Activated naive CD8-positive, alpha-beta T cell (primary cell): Measurements from ENCODE around the gene MOG.

ENCODE experiments used
- H3K27ac Mint-ChIP-seq: one replicate; pipeline ENCODE4 v1.8.0; 2021; ENCODE audit warnings: mixed read lengths
- H3K27me3 Mint-ChIP-seq: one replicate; pipeline ENCODE4 v1.8.0; 2021; ENCODE audit warnings: mixed read lengths
- H3K36me3 Mint-ChIP-seq: one replicate; pipeline ENCODE4 v1.8.0; 2021; ENCODE audit warnings: mixed read lengths
- H3K4me1 Mint-ChIP-seq: one replicate; pipeline ENCODE4 v1.8.0; 2021; ENCODE audit warnings: low read depth, mixed read lengths
- H3K4me3 Mint-ChIP-seq: one replicate; pipeline ENCODE4 v1.8.0; 2021; ENCODE audit warnings: mild to moderate bottlenecking, mixed read lengths
- H3K9me3 Mint-ChIP-seq: one replicate; pipeline ENCODE4 v1.8.0; 2021; ENCODE audit warnings: low read depth, mixed read lengths

The MOG gene

DNA sequence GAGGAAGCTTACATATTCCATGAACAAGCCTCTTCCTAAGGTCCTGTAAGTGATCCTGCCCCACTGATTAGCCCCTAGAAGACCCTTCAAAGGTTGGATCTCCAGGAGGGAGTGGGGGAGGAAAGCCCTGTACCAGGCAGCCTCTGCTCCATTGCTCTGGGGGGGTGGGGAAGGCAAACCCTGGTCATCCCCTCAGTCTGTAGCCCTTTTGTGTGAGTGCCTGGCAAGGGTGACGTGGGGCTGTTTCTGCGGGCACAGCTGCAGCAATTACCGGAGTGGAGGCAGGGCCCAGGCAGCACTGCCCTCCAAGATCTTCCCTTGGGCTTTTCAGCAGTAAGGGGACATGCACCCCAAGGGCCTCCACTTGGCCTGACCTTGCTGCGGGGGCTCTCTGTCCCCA lies at the start of gene MOG:
MOG (plus strand) TSS at position 295 of the 400 bp plus-strand sequence. CDS start 118 bp downstream, outside the sequence.
- Mint-ChIP-seq H3K9me3 (no peaks in the 10 kb centered on the region), H3K27me3 (peaks cover 21% of the 10 kb centered on the region), H3K36me3 (no peaks in the 10 kb centered on the region), H3K4me1 (peaks cover under 1% of the 10 kb centered on the region), H3K4me3 (no peak within 1 kb of the TSS), H3K27ac (no peak within 1 kb of the TSS)

- H3K27me3 Mint-ChIP-seq: no peaks in the 10 kb centered on the region
- no peaks in the 10 kb centered on the region for H3K4me1 Mint-ChIP-seq
- H3K36me3 Mint-ChIP-seq: peaks cover 14% of the 10 kb centered on the region
- H3K4me3 Mint-ChIP-seq: no peak overlapping the region
- no peaks in the 10 kb centered on the region for H3K9me3 Mint-ChIP-seq
- H3K27ac Mint-ChIP-seq: no peak overlapping the region
Observed at GRCh38 chr6:29608131-29608530, 48.8 kb upstream of the MOG start.

DNA sequence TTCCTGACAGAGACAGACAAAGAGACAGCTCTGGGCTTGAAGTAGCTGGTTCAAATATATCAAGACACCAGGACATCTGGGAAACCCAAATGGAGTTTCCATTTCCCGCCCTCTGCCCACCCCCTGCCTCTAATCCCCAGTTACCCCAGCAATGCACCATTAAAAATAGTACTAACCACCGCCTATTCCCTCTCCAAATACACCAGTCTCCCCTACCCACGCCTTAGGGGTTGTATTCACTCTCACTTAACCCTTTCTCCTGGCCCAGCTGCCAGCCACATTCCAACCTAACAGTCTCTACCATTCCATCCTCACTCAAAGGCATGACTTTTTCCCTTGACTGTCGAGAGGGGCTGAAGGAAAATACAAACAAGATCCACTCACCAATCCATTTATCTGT lies 46.4 kb upstream of the MOG start:
- H3K27me3 Mint-ChIP-seq: no peaks in the 10 kb centered on the region
- H3K4me3 Mint-ChIP-seq: no peak overlapping the region
- no peak overlapping the region for H3K27ac Mint-ChIP-seq
- H3K4me1 Mint-ChIP-seq: no peaks in the 10 kb centered on the region
- H3K9me3 Mint-ChIP-seq: no peaks in the 10 kb centered on the region
- peaks cover 17% of the 10 kb centered on the region for H3K36me3 Mint-ChIP-seq

GRCh38 chr6:29611426-29611825 lies 45.5 kb upstream of the MOG start:
- no peak overlapping the region for H3K4me3 Mint-ChIP-seq
- H3K27ac Mint-ChIP-seq: no peak overlapping the region
- no peaks in the 10 kb centered on the region for H3K27me3 Mint-ChIP-seq
- H3K4me1 Mint-ChIP-seq: no peaks in the 10 kb centered on the region
- H3K36me3 Mint-ChIP-seq: peaks cover 15% of the 10 kb centered on the region
- no peaks in the 10 kb centered on the region for H3K9me3 Mint-ChIP-seq

DNA sequence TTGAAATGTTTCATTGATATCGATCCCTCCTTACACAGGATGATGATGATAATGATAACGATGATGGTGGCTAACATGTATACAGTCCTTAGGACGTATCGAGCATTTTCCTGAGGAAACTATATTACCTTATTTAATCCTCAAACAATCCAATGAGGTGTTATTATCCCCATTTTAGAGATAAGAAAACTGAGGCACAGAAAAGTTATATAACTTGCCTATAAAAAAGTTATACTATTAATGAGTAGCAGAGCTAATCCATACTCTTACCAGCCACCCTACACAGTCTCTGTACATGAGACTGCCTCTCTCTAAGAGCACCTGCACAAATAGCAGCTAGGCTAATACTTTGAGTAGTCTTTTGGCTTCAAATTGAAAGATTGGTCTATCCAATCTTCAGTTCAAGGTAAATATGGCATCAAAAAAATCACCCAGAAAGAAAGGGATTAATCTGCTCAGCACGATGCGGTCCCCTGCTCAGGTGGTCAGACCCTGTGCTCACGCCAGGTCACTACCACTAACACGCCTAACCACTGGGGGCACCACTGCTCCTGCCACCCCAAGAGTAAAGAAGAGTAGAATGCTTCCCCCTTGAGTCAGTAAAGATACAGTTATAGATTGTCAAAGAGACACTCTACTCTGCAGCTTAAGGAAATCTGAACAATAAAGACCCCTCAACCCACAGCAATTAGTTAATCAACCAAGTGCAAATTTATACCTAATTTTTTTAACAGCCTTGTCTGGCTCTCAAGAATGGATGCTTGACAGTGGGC lies 38.9 kb upstream of the MOG start:
- Mint-ChIP-seq H3K9me3 (no peaks in the 10 kb centered on the region), H3K27ac (no peak overlapping the region), H3K27me3 (no peaks in the 10 kb centered on the region), H3K36me3 (peaks cover 15% of the 10 kb centered on the region), H3K4me1 (no peaks in the 10 kb centered on the region), H3K4me3 (no peak overlapping the region)

GRCh38 chr6:29619578-29620160 lies 37.2 kb upstream of the MOG start:
- Mint-ChIP-seq H3K4me1 (no peaks in the 10 kb centered on the region), H3K27me3 (no peaks in the 10 kb centered on the region), H3K27ac (no peak overlapping the region), H3K36me3 (peaks cover 8% of the 10 kb centered on the region), H3K9me3 (no peaks in the 10 kb centered on the region), H3K4me3 (no peak overlapping the region)

DNA sequence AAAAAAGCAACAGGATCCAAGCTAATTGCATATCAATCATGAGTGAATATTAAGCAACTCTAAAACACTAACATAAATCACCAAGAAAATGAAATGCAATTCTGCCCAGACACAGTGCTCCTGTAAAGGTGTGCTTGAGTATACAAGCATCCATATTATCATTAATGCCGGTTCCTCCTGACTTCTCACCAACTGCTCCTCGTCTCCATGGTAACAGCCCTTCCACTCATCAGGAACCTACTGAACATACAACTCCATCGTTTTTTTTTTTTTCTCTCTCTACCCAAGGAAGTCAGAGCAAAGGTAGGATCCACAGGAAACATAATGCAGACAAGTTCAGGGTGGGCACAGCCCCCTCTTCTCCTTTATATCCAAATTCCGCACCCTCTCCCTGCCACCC lies 36.3 kb upstream of the MOG start:
- Mint-ChIP-seq H3K9me3 (no peaks in the 10 kb centered on the region), H3K27ac (no peak overlapping the region), H3K27me3 (no peaks in the 10 kb centered on the region), H3K4me3 (no peak overlapping the region), H3K4me1 (no peaks in the 10 kb centered on the region), H3K36me3 (peaks cover 7% of the 10 kb centered on the region)

DNA sequence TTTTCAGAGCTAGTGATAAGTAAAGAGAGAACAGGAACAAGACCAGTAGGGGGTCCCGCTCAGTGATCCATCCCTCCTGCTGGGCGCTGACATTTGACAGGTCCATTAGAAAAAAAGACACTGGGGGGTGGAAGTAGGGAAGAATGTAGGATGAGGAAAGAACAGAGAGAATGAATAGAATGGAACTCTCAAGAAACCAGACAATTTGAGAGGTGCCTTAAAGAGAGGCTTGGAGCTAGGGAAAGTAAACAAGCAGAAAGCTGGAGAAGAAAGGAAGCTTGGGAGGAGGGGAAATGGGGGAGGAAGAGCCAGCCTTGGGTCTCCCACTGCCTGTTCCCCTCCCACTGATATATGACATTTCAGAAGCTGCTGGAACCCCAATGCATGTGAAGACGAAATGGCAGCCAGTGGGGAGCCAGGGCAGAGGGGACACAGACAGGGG lies 32.4 kb upstream of the MOG start:
- Mint-ChIP-seq H3K27me3 (no peaks in the 10 kb centered on the region), H3K9me3 (no peaks in the 10 kb centered on the region), H3K4me1 (peaks cover 18% of the 10 kb centered on the region), H3K4me3 (no peak overlapping the region), H3K36me3 (peaks cover 2% of the 10 kb centered on the region), H3K27ac (no peak overlapping the region)

DNA sequence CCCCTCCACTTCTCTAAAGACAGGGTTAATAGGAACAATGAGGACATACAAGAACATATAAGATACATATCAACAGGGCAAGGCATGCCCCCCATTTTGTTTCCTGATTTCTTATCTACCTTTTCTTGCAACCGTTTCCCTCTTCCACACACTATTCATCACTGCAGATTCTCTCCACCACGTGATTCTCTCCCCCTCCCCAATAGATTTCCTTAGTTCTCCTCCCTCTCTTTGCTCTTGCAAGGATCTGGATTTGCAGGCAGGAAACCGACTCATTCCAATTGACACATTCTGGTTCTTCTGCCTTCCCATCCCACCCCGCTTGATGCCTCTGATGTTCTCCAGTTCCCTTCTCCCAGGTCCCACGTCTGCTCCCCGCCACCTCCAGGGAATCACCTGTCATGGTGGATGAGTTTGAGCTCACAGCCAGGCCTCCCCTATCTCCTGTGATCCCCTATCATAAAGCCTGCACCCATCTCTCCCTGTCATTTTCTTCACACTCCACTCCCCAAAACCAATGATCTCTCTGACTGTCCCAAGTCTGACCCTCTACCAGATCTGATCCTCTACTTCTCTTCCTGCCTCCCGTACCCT lies 31.5 kb upstream of the MOG start:
- Mint-ChIP-seq H3K36me3 (no peaks in the 10 kb centered on the region), H3K27me3 (no peaks in the 10 kb centered on the region), H3K9me3 (no peaks in the 10 kb centered on the region), H3K27ac (no peak overlapping the region), H3K4me3 (no peak overlapping the region), H3K4me1 (peaks cover 21% of the 10 kb centered on the region)

GRCh38 chr6:29626948-29627754 lies 29.7 kb upstream of the MOG start:
- peaks cover 37% of the 10 kb centered on the region for H3K4me1 Mint-ChIP-seq
- no peak overlapping the region for H3K27ac Mint-ChIP-seq
- no peaks in the 10 kb centered on the region for H3K9me3 Mint-ChIP-seq
- H3K27me3 Mint-ChIP-seq: no peaks in the 10 kb centered on the region
- H3K36me3 Mint-ChIP-seq: no peaks in the 10 kb centered on the region
- peak overlapping the region; percentile 77 for H3K4me3 Mint-ChIP-seq

DNA sequence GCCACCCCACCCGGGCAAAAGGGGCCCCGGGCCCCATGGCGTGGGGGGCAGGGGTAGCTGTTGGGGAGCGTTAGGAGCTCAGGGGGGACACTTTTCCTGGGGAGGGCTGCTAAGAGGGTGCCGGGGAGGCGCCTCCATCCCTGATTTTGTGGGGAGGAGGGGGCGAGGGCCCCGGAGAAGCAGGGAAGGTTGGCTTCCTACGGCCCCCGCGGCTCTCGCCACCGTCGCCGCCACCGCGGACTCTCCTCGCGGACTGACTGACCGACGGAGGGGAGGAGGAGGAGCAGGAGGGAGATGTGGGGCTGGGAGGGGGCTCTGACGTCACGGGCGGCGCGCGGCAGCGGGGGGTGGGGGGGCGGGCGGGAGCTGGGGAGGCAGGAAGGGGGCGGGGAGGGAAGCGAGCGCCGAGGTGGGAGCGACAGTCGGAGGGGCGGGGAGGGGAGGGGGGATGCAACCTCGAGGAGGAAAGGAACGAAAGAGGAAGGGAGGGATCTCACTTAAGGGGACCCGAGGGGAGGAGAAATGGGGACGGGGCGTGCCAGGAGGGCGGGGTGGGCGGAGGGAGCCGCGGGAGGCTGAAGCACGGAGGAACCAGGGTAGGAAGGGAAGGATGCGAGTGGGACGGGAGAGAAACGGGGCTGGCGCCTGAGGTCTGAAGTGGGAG lies 29.0 kb upstream of the MOG start:
- Mint-ChIP-seq H3K9me3 (no peaks in the 10 kb centered on the region), H3K4me3 (peak overlapping the region; percentile 93), H3K36me3 (no peaks in the 10 kb centered on the region), H3K27ac (peak overlapping the region; percentile 50), H3K27me3 (no peaks in the 10 kb centered on the region), H3K4me1 (peaks cover 37% of the 10 kb centered on the region)

DNA sequence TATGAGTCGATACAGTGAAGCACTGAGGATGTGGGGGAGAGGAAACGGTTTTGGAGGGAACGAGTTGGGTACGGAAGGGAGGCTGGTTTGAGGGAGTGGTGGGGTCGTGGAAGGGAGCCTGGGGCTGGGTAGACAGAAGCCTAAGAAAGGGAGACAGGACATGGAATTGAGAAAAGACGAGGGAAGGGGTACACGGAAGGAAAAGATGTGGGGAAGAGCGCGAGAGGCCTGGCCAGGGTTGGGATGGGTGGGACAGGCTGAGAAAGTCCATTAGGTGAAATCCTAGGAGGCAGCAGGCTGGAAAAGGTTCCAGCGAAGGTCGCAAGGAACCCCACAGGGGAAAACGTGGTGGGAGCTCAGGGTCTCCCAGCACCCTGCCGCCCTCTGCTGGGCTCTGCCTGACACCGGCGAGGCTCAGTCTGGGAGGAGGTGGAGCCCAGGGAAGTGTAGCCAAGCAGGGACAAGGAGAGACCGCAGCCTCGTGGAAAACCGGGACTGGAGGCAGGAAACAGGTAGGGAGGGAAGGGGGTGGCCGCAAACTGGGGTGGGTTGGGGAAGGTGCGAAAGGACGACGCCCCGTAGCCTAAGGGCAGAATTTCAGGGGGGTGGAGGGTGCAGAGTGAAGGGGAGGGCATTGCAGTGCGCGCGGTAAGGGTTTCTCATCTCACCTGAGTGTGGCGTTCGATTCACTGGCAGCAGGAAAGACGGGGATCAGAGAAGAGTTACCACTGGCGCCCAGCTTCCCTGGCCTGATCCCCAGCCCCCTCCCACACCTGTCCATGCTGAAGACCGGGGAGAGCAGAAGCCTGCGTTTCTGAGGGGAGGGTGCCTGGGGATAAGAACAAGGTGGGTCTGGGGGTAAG lies 28.2 kb upstream of the MOG start:
- Mint-ChIP-seq H3K4me1 (peaks cover 43% of the 10 kb centered on the region), H3K27me3 (no peaks in the 10 kb centered on the region), H3K27ac (peak overlapping the region; percentile 50), H3K4me3 (peak overlapping the region; percentile 93), H3K9me3 (no peaks in the 10 kb centered on the region), H3K36me3 (no peaks in the 10 kb centered on the region)

DNA sequence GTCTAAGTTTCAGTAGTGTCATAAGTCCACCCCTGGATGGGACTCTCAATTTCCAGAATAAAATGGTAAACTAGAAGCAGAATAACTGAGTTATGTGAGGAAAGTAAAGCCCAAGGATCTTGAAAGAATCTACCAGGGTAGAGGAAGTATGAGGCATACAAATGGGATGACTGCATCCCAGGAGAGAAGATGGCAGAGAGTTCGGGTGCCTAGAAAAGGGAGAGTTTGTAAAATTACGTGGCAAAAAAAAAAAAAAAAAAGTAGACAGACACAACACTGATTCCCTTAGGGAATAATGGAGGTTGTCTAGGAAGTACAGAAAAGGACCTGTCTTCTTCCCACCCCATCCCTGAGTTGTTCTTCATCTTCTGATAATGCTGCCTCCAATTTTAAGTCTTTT lies 27.3 kb upstream of the MOG start:
- H3K27ac Mint-ChIP-seq: no peak overlapping the region
- no peaks in the 10 kb centered on the region for H3K27me3 Mint-ChIP-seq
- H3K4me3 Mint-ChIP-seq: peak overlapping the region; percentile 6
- H3K36me3 Mint-ChIP-seq: no peaks in the 10 kb centered on the region
- H3K4me1 Mint-ChIP-seq: peaks cover 49% of the 10 kb centered on the region
- no peaks in the 10 kb centered on the region for H3K9me3 Mint-ChIP-seq

- H3K4me3 Mint-ChIP-seq: no peak overlapping the region
- H3K36me3 Mint-ChIP-seq: no peaks in the 10 kb centered on the region
- H3K27me3 Mint-ChIP-seq: no peaks in the 10 kb centered on the region
- no peaks in the 10 kb centered on the region for H3K9me3 Mint-ChIP-seq
- no peak overlapping the region for H3K27ac Mint-ChIP-seq
- H3K4me1 Mint-ChIP-seq: peaks cover 50% of the 10 kb centered on the region
Observed at GRCh38 chr6:29630315-29630714, 26.6 kb upstream of the MOG start.
